GM19240 (cell line): ENCODE results near the gene SFMBT1.

ENCODE experiments used
- DNase-seq: peaks from one replicate; pipeline ENCODE4 v3.0.0; 2011; ENCODE audit warnings: low spot score; ENCODE audit not compliant: insufficient read length

The SFMBT1 gene

GRCh38 chr3:52998771-52999513 is 46.9 kb downstream of the SFMBT1 start:
- DNase-seq: no peak

- no peak for DNase-seq
Observed at GRCh38 chr3:52990637-52991036, 55.2 kb downstream of the SFMBT1 start.

GRCh38 chr3:52986938-52987337 is 58.9 kb downstream of the SFMBT1 start:
- no peak for DNase-seq

DNA sequence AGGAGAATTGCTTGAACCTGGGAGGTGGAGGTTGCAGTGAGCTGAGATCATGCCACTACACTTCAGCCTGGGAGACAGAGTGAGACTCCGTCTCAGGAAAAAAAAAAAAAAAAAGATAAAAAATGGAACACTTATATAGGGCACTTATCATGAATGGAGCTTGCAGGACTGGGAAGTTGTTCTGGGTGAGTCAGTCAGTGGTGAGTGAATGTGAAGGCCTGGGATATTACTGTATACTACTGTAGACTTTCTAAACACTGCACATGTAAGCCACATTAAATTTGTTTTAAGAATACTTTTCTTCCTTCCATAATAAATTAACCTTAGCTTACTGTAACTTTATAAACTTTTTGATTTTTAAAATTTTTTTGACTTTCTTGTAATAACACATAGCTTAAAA is 59.8 kb downstream of the SFMBT1 start:
- no peak for DNase-seq

- no peak for DNase-seq
Observed at GRCh38 chr3:52983828-52984227, 62.0 kb downstream of the SFMBT1 start.

DNA sequence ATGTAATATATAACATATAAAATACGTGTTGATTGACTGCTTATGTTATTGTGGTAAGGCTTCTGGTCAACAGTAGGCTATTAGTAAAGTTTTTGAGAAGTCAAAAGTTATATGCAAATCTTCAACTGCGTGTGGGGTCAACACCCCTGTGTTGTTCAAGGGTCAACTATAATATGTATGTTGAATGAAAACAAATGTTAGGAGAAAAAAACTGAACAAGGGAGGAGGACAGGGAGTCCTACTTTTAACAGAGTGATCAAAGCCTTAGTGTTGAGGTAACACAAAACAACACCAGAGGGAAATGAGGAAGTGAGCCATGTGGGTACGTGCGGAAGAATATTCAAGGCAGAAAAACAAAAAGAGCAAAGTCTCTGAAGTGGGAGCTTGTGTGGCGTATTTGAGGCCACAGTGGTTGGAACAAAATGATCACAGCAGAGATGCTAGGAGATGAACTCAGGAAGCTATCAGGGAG is 62.5 kb downstream of the SFMBT1 start:
- peak; percentile 32 for DNase-seq

GRCh38 chr3:52982839-52983238 is 63.0 kb downstream of the SFMBT1 start:
- DNase-seq: no peak

GRCh38 chr3:52979190-52979983 is 66.5 kb downstream of the SFMBT1 start:
- DNase-seq: no peak

- DNase-seq: no peak
Observed at GRCh38 chr3:52978109-52978754, 67.6 kb downstream of the SFMBT1 start.

DNA sequence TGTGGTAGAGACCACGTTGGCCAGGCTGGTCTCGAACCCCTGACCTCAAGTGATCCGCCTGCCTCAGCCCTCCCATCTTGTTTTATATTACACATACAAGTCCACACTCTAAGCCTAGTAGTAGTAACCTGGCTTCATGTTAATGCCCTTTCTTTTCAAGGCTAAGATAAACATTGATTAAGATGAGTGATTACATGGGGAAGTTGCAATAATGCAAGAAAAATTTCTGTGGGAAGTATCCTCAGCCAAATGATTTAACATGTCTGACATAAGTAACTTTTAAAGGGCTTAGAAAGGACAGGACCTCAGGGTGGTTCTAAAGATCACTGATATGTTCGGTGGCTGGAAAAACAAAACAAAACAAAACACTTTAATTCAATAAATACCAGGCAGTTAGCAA is 72.1 kb downstream of the SFMBT1 start:
- no peak for DNase-seq

- DNase-seq: no peak
Observed at GRCh38 chr3:52971895-52972294, 74.0 kb downstream of the SFMBT1 start.

DNA sequence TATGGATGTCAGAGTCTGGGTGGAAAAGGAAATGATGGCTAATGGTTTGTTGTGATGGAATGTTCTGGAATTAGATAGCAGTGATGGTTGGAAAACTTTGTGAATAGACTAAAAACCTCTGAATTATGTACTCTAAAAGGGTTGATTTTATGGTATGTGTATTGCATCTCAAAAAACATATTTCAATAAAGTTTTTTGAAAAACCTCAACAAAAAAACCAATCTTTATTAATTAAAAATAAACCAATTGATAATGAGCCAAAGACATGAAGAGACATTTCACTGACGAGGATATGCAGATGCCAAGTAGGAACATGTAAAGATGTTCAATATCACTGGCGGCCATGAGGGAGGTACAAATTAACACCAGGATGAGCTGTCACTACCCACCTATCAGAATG is 78.5 kb downstream of the SFMBT1 start:
- no peak for DNase-seq

GRCh38 chr3:52962160-52962559 is 83.7 kb downstream of the SFMBT1 start:
- no peak for DNase-seq

DNA sequence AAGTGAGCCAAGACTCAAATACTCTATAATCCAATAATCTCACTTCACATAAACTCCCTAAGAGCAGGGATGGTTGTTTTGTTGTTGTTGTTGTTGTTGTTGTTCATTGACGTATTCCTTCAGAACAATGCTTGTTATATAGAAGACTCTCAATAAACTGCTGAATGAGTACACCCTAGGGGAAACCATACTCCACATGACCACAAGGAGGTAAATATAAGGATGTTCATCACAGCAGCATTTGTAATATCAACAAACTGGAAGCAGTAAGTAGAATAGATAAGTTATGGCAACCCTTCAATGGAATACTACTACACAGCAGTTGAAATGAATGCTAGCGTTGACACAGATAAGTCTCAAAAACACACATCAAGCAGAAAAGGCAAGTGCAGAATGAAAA is 86.1 kb downstream of the SFMBT1 start:
- no peak for DNase-seq

DNA sequence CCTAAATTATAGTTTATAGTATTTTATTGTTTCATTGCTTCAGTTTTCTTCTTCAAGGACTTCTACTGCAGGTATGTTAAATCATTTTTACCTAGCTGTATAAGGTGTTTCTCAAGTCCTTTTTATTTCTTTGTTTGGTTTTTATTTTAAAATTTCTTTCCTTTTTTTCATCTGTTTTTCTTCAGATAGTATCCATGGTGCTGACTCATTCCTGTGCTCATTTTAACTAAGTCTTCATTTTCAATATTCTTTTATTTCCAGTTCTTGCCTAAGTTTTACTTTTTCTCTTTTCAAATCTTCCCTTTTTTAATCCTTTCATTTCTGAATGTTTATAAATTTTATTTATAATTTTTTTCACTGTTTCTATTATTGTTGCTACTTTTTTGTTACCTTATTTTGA is 106.3 kb downstream of the SFMBT1 start:
- no peak for DNase-seq

DNA sequence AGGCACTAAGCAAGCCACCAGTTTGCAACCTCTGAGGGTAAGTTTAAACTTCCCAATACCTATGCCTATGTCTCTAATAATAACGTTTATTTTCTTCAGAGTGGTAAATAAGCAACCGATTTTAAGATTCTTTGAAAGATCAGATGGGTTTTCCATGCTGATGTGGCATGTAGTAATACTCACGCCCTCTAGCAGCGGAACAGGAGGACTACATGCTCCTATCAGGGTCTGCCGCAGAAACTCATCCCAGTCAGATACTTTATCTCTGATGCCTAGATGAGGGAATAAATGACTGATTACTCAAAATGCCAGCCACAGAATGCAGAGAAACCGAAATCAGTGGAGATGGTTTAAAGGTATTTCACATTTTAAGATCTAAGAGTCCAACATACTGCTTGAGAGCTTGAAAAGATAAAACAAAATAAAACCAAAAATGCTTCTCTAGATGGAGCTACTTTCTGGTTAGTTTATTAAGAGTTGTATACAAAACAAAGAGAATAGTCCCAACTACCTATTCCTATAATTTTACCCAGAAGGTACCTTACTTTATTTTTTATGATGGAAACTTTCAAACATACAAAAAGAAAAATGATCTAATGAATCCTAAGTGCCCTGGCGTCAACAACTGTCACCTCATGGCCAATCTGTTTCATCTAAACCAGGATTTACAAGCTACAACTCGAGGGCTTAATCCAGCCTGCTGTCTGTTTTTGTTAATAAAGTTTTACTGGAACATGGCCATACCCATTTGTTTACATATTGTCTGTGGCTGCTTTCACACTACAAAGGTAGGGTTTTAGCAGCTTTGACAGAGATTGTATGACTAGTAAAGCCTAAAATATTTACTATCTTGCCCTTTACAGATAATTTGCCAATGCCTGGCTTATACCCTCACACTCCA is 111.0 kb downstream of the SFMBT1 start:
- DNase-seq: peak; percentile 33

GRCh38 chr3:52931889-52932288 is 114.0 kb downstream of the SFMBT1 start:
- no peak for DNase-seq

GRCh38 chr3:52931328-52931727 is 114.5 kb downstream of the SFMBT1 start:
- DNase-seq: no peak

- no peak for DNase-seq
Observed at GRCh38 chr3:52930748-52931147, 115.1 kb downstream of the SFMBT1 start.

- no peak for DNase-seq
Observed at GRCh38 chr3:52926554-52926953, 119.3 kb downstream of the SFMBT1 start.
